K562 (cell line): ENCODE data around the gene GPX6. TPM values are rescaled to one million over a fixed set of nuclear protein-coding genes. Genes with fewer than 3 reads are reported as not detected.
"Not testable (repeated sequence)": the region's sequence is repeated elsewhere in the genome, so short reads cannot be mapped to it uniquely, and the experiment has no call there.

ENCODE experiments used
- ATF1 ChIP-seq, 2 experiments: fragments of 450-650 bp in 1 of 2; IDR thresholded peaks; 2 replicates each; pipeline ENCODE4 v1.6.1; 2016; ENCODE audit warnings: missing compliant biosample characterization in 1 of 2, missing genetic modification characterization in 1 of 2
- BCOR ChIP-seq: fragments of 450-650 bp; IDR thresholded peaks from 2 replicates; pipeline ENCODE4 v1.6.1; 2016
- CXXC5 ChIP-seq: fragments of 250-450 bp; sonication (Bioruptor Pico); IDR thresholded peaks from 2 replicates; pipeline ENCODE4 v1.8.0; 2022; ENCODE audit warnings: inconsistent platforms, mild to moderate bottlenecking, moderate library complexity
- DPF2 ChIP-seq: fragments of 450-650 bp; IDR thresholded peaks from 2 replicates; pipeline ENCODE4 v1.6.1; 2016
- EHMT2 ChIP-seq: fragments of 450-650 bp; IDR thresholded peaks from 2 replicates; pipeline ENCODE4 v1.6.1; 2018; ENCODE audit warnings: antibody characterized with exemption
- FOXJ2 ChIP-seq: fragments of 200-800 bp; sonication (Bioruptor generic); IDR thresholded peaks from 2 replicates; pipeline ENCODE4 v1.6.1; 2016; ENCODE audit warnings: missing genetic modification characterization, missing compliant biosample characterization
- GATAD2B ChIP-seq: fragments of 450-650 bp; IDR thresholded peaks from 2 replicates; pipeline ENCODE4 v1.6.1; 2017; ENCODE audit warnings: mild to moderate bottlenecking, borderline replicate concordance
- HEY1 ChIP-seq: fragments of 250-450 bp; sonication (Bioruptor Pico); IDR thresholded peaks from 2 replicates; pipeline ENCODE4 v1.5.0; 2020; ENCODE audit warnings: mild to moderate bottlenecking, moderate library complexity, borderline replicate concordance
- MBD2 ChIP-seq: sonication (generic); IDR thresholded peaks from 2 replicates; pipeline ENCODE4 v1.6.1; 2016; ENCODE audit warnings: low read depth, borderline replicate concordance
- NFIC ChIP-seq: fragments of 450-650 bp; IDR thresholded peaks from 2 replicates; pipeline ENCODE4 v1.6.1; 2017; ENCODE audit warnings: mild to moderate bottlenecking, inconsistent platforms
- NONO ChIP-seq, 2 experiments: fragments of 200-400 bp in 1 of 2; fragments of 450-650 bp in 1 of 2; formaldehyde crosslinking in 1 of 2; IDR thresholded peaks; 2 replicates each; pipeline ENCODE4 v1.6.1; 2017; ENCODE audit warnings: low read depth in 2 of 2, mild to moderate bottlenecking in 2 of 2, moderate library complexity in 2 of 2, low read length in 1 of 2
- TBL1XR1 ChIP-seq, 2 experiments: IDR thresholded peaks; 2 replicates each; pipeline ENCODE4 v1.6.1; 2012; ENCODE audit warnings: improper control_type of control experiment in 2 of 2, low read length in 2 of 2, mild to moderate bottlenecking in 1 of 2
- ZKSCAN8 ChIP-seq: fragments of 200-800 bp; sonication (Bioruptor generic); IDR thresholded peaks from 2 replicates; pipeline ENCODE4 v1.6.1; 2016; ENCODE audit warnings: missing genetic modification characterization, missing compliant biosample characterization
- ZNF354B ChIP-seq: fragments of 250-450 bp; sonication (Bioruptor Pico); IDR thresholded peaks from 2 replicates; pipeline ENCODE4 v1.4.0; 2020
- polyA plus RNA-seq, 8 experiments: library from polyadenylated mRNA; depleted of rRNA in 4 of 8; stranded (reverse) in 5 of 8; unstranded in 3 of 8; fragments of >200 nt; fragmentation: Nextera tagmentation in 2 of 8; fragmentation: Illumina TruSeq in 1 of 8; extraction: Ambion mirVana in 2 of 8; extraction: Trizol in 1 of 8; gene quantifications; 2 replicates each; pipeline versions ENCODE4 v1.2.1 to v1.2.3, GENCODE V29; 2011 to 2014; ENCODE audit warnings: inconsistent platforms in 1 of 8, missing spikeins in 1 of 8
- total RNA-seq, 7 experiments: library from RNA; depleted of rRNA in 6 of 7; stranded (reverse); fragments of >200 nt in 6 of 7; fragmentation: Illumina TruSeq in 2 of 7; extraction: Trizol in 2 of 7; gene quantifications; 2 replicates each; pipeline versions ENCODE4 v1.2.1 to v1.2.3, GENCODE V29; 2011 to 2021; ENCODE audit warnings: low replicate concordance in 1 of 7
- TF ChIP-seq, protein P1 (sequence below): fragments of 450-650 bp; formaldehyde crosslinking; IDR thresholded peaks from 2 replicates; pipeline ENCODE4 v1.4.0; 2022; ENCODE audit warnings: missing genetic modification characterization
- TF ChIP-seq, protein P2 (sequence below), 3 experiments: fragments of 200-800 bp in 1 of 3; fragments of 250-450 bp in 1 of 3; fragments of 450-650 bp in 1 of 3; sonication (Bioruptor Pico) in 1 of 3; sonication (Bioruptor generic) in 1 of 3; formaldehyde crosslinking in 1 of 3; IDR thresholded peaks; 2 replicates each; pipeline versions ENCODE4 v1.6.1 to v1.8.0; 2016 to 2022; ENCODE audit warnings: mild to moderate bottlenecking in 2 of 3, missing genetic modification characterization in 2 of 3, missing compliant biosample characterization in 1 of 3, moderate library complexity in 1 of 3
- TF ChIP-seq, protein P3 (sequence below): fragments of 250-450 bp; sonication (Bioruptor Pico); IDR thresholded peaks from 2 replicates; pipeline ENCODE4 v1.4.0; 2020
- TF ChIP-seq, protein P4 (sequence below), 2 experiments: fragments of 200-800 bp in 1 of 2; sonication (Bioruptor generic) in 1 of 2; sonication (generic) in 1 of 2; formaldehyde crosslinking in 1 of 2; IDR thresholded peaks in 1 of 2; conservative IDR thresholded peaks in 1 of 2; 2 replicates each; pipeline versions ENCODE4 v1.5.0 to v1.6.1; 2016 to 2020; ENCODE audit warnings: missing compliant biosample characterization in 1 of 2, missing genetic modification characterization in 1 of 2, missing genetic modification reagents in 1 of 2

GPX6 gene
- total and polyA plus RNA-seq, 9 of the 15 experiments (the other 6 are each of a cell fraction or from before 2014, with no cell fraction given) = not detected

DNA sequence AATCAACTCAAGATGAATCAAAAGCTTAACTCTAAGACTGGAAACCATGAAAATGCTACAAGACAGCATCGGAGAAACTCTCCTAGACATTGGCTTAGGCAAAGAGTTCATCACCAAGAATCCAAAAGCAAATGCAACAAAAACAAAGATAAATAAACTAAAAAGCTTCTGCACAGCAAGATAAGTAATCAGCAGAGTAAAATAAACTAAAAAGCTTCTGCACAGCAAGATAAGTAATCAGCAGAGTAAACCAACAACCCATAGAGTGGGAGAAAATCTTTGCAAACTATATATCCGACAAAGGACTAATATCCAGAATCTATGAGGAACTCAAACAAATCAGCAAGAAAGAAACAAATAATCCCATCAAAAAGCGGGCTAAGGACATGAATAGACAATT lies 31.4 kb upstream of the GPX6 start (continued):
- TF ChIP-seq HEY1 (CRISPR knock-in tag) (peak; percentile 66; the same call in 1 of the 2 replicates), EHMT2 (peak; percentile 54), DPF2 (peak; percentile 99), ZNF354B (CRISPR knock-in tag) (peak; percentile 56; the same call in 1 of the 2 replicates), ATF1 (tag; IDR thresholded peaks at IDR 0.05) (peak; percentile 19; the same call in 1 of the 2 replicates), NFIC (peak; percentile 92), MBD2 (0 out of 2 replicates have a peak, but pooled peaks have one; percentile 41), ZKSCAN8 (CRISPR knock-in tag) (peak; percentile 60; the same call in 1 of the 2 replicates), CXXC5 (CRISPR knock-in tag) (peak; percentile 50), FOXJ2 (tag) (peak; percentile 92), TBL1XR1 (IDR thresholded peaks at IDR 0.05; ENCODE audit: low read length in 2 of 2) (peak in 1 of 2 experiments; percentile 84; a peak in 2 of 4 replicates), BCOR (peak; percentile 87), GATAD2B (peak; percentile 83; the same call in 1 of the 2 replicates), NONO (IDR thresholded peaks at IDR 0.05; ENCODE audit: low read depth in 2 of 2, low read length in 1 of 2) (peak in 1 of 2 experiments; percentile 29; a peak in 1 of 4 replicates)
- TF ChIP-seq ATF1 (CRISPR knock-in tag; IDR thresholded peaks at IDR 0.05) = not testable (repeated sequence)
- TF ChIP-seq, protein P1, sequence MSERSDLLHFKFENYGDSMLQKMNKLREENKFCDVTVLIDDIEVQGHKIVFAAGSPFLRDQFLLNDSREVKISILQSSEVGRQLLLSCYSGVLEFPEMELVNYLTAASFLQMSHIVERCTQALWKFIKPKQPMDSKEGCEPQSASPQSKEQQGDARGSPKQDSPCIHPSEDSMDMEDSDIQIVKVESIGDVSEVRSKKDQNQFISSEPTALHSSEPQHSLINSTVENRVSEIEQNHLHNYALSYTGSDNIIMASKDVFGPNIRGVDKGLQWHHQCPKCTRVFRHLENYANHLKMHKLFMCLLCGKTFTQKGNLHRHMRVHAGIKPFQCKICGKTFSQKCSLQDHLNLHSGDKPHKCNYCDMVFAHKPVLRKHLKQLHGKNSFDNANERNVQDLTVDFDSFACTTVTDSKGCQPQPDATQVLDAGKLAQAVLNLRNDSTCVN (CRISPR knock-in tag) = peak; percentile 85; the same call in 1 of the 2 replicates
- TF ChIP-seq, protein P2, sequence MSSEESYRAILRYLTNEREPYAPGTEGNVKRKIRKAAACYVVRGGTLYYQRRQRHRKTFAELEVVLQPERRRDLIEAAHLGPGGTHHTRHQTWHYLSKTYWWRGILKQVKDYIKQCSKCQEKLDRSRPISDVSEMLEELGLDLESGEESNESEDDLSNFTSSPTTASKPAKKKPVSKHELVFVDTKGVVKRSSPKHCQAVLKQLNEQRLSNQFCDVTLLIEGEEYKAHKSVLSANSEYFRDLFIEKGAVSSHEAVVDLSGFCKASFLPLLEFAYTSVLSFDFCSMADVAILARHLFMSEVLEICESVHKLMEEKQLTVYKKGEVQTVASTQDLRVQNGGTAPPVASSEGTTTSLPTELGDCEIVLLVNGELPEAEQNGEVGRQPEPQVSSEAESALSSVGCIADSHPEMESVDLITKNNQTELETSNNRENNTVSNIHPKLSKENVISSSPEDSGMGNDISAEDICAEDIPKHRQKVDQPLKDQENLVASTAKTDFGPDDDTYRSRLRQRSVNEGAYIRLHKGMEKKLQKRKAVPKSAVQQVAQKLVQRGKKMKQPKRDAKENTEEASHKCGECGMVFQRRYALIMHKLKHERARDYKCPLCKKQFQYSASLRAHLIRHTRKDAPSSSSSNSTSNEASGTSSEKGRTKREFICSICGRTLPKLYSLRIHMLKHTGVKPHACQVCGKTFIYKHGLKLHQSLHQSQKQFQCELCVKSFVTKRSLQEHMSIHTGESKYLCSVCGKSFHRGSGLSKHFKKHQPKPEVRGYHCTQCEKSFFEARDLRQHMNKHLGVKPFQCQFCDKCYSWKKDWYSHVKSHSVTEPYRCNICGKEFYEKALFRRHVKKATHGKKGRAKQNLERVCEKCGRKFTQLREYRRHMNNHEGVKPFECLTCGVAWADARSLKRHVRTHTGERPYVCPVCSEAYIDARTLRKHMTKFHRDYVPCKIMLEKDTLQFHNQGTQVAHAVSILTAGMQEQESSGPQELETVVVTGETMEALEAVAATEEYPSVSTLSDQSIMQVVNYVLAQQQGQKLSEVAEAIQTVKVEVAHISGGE (CRISPR knock-in tag; IDR thresholded peaks at IDR 0.05) = peak in 1 of 3 experiments; percentile 79; a peak in 2 of 6 replicates
- TF ChIP-seq, protein P3, sequence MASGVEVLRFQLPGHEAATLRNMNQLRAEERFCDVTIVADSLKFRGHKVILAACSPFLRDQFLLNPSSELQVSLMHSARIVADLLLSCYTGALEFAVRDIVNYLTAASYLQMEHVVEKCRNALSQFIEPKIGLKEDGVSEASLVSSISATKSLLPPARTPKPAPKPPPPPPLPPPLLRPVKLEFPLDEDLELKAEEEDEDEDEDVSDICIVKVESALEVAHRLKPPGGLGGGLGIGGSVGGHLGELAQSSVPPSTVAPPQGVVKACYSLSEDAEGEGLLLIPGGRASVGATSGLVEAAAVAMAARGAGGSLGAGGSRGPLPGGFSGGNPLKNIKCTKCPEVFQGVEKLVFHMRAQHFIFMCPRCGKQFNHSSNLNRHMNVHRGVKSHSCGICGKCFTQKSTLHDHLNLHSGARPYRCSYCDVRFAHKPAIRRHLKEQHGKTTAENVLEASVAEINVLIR (CRISPR knock-in tag) = peak; percentile 37; the same call in 1 of the 2 replicates
- TF ChIP-seq, protein P4, sequence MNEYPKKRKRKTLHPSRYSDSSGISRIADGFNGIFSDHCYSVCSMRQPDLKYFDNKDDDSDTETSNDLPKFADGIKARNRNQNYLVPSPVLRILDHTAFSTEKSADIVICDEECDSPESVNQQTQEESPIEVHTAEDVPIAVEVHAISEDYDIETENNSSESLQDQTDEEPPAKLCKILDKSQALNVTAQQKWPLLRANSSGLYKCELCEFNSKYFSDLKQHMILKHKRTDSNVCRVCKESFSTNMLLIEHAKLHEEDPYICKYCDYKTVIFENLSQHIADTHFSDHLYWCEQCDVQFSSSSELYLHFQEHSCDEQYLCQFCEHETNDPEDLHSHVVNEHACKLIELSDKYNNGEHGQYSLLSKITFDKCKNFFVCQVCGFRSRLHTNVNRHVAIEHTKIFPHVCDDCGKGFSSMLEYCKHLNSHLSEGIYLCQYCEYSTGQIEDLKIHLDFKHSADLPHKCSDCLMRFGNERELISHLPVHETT (CRISPR knock-in tag; conservative IDR thresholded peaks at IDR 0.05 in 1 of 2, IDR thresholded peaks at IDR 0.05 in 1 of 2) = peak in 1 of 2 experiments; percentile 85; a peak in 2 of 4 replicates
